HEK293 (cell line): ENCODE measurements around the gene HPSE2.

Experiments used
- AEBP2 ChIP-seq: fragments of 450-650 bp; formaldehyde crosslinking; IDR thresholded peaks from 2 replicates; pipeline ENCODE4 v1.5.1; 2016; ENCODE audit warnings: missing biosample characterization, missing genetic modification characterization, borderline replicate concordance
- ATF2 ChIP-seq: fragments of 450-650 bp; formaldehyde crosslinking; IDR thresholded peaks from 2 replicates; pipeline ENCODE4 v1.5.1; 2016; ENCODE audit warnings: missing biosample characterization, missing genetic modification characterization, low read depth
- KLF16 ChIP-seq: fragments of 450-650 bp; formaldehyde crosslinking; IDR thresholded peaks from 2 replicates; pipeline ENCODE4 v1.5.1; 2017; ENCODE audit warnings: missing biosample characterization, missing genetic modification characterization
- KLF9 ChIP-seq: fragments of 450-650 bp; formaldehyde crosslinking; IDR thresholded peaks from 2 replicates; pipeline ENCODE4 v1.5.1; 2016; ENCODE audit warnings: missing biosample characterization, missing genetic modification characterization, low read depth
- PBX3 ChIP-seq: sonication (generic); formaldehyde crosslinking; IDR thresholded peaks from 2 replicates; pipeline ENCODE4 v1.8.1; 2022; ENCODE audit warnings: mild to moderate bottlenecking, moderate library complexity, missing genetic modification reagents
- ZBTB48 ChIP-seq: fragments of 450-650 bp; formaldehyde crosslinking; IDR thresholded peaks from 2 replicates; pipeline ENCODE4 v1.5.1; 2016; ENCODE audit warnings: missing biosample characterization, missing genetic modification characterization
- ZNF10 ChIP-seq: fragments of 450-650 bp; formaldehyde crosslinking; IDR thresholded peaks from 2 replicates; pipeline ENCODE4 v1.5.1; 2017; ENCODE audit warnings: missing biosample characterization, missing genetic modification characterization
- ZNF239 ChIP-seq: fragments of 450-650 bp; formaldehyde crosslinking; IDR thresholded peaks from 2 replicates; pipeline ENCODE4 v1.5.1; 2016; ENCODE audit warnings: missing biosample characterization, missing genetic modification characterization
- ZNF664 ChIP-seq: fragments of 450-650 bp; formaldehyde crosslinking; IDR thresholded peaks from 2 replicates; pipeline ENCODE4 v1.5.1; 2016; ENCODE audit warnings: missing biosample characterization, missing genetic modification characterization
- TF ChIP-seq, protein P1 (sequence below): fragments of 450-650 bp; formaldehyde crosslinking; IDR thresholded peaks from 2 replicates; pipeline ENCODE4 v1.5.1; 2016; ENCODE audit warnings: missing biosample characterization, missing genetic modification characterization
- TF ChIP-seq, protein P2 (sequence below): fragments of 450-650 bp; formaldehyde crosslinking; IDR thresholded peaks from 2 replicates; pipeline ENCODE4 v1.5.1; 2016; ENCODE audit warnings: missing biosample characterization, missing genetic modification characterization
- TF ChIP-seq, protein P3 (sequence below): fragments of 450-650 bp; formaldehyde crosslinking; IDR thresholded peaks from 2 replicates; pipeline ENCODE4 v1.5.1; 2017; ENCODE audit warnings: missing biosample characterization, missing genetic modification characterization

DNA sequence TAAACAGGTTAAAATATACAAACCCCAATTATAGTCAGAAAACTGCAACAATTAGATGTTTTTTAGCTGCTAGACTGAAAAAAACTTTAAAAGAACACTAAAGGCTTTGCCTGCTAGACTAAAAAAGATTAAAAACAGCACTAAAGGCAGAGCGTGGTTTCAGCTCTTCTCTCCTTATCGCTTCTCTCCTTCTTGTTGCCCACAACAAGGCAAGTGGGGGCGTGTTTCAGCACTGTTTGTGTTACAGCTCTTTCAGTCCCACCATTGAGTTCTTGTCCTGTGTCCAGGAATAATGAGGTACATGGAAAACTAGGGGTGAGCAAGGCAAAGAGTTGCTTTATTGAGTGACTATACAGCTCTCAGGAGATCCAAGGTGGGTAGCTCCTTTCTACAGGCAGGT lies 112.3 kb downstream of the HPSE2 start:
- no peak for TF ChIP-seq ATF2
- TF ChIP-seq, protein P1, sequence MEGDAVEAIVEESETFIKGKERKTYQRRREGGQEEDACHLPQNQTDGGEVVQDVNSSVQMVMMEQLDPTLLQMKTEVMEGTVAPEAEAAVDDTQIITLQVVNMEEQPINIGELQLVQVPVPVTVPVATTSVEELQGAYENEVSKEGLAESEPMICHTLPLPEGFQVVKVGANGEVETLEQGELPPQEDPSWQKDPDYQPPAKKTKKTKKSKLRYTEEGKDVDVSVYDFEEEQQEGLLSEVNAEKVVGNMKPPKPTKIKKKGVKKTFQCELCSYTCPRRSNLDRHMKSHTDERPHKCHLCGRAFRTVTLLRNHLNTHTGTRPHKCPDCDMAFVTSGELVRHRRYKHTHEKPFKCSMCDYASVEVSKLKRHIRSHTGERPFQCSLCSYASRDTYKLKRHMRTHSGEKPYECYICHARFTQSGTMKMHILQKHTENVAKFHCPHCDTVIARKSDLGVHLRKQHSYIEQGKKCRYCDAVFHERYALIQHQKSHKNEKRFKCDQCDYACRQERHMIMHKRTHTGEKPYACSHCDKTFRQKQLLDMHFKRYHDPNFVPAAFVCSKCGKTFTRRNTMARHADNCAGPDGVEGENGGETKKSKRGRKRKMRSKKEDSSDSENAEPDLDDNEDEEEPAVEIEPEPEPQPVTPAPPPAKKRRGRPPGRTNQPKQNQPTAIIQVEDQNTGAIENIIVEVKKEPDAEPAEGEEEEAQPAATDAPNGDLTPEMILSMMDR (tag by site-specific recombination) = no peak
- TF ChIP-seq ZNF10 = no peak
- TF ChIP-seq, protein P2, sequence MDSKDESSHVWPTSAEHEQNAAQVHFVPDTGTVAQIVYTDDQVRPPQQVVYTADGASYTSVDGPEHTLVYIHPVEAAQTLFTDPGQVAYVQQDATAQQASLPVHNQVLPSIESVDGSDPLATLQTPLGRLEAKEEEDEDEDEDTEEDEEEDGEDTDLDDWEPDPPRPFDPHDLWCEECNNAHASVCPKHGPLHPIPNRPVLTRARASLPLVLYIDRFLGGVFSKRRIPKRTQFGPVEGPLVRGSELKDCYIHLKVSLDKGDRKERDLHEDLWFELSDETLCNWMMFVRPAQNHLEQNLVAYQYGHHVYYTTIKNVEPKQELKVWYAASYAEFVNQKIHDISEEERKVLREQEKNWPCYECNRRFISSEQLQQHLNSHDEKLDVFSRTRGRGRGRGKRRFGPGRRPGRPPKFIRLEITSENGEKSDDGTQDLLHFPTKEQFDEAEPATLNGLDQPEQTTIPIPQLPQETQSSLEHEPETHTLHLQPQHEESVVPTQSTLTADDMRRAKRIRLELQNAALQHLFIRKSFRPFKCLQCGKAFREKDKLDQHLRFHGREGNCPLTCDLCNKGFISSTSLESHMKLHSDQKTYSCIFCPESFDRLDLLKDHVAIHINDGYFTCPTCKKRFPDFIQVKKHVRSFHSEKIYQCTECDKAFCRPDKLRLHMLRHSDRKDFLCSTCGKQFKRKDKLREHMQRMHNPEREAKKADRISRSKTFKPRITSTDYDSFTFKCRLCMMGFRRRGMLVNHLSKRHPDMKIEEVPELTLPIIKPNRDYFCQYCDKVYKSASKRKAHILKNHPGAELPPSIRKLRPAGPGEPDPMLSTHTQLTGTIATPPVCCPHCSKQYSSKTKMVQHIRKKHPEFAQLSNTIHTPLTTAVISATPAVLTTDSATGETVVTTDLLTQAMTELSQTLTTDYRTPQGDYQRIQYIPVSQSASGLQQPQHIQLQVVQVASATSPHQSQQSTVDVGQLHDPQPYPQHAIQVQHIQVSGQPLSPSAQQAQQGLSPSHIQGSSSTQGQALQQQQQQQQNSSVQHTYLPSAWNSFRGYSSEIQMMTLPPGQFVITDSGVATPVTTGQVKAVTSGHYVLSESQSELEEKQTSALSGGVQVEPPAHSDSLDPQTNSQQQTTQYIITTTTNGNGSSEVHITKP (tag by site-specific recombination) = no peak
- no peak for TF ChIP-seq KLF9 (tag by site-specific recombination)
- TF ChIP-seq ZBTB48 = no peak
- TF ChIP-seq, protein P3, sequence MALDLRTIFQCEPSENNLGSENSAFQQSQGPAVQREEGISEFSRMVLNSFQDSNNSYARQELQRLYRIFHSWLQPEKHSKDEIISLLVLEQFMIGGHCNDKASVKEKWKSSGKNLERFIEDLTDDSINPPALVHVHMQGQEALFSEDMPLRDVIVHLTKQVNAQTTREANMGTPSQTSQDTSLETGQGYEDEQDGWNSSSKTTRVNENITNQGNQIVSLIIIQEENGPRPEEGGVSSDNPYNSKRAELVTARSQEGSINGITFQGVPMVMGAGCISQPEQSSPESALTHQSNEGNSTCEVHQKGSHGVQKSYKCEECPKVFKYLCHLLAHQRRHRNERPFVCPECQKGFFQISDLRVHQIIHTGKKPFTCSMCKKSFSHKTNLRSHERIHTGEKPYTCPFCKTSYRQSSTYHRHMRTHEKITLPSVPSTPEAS (tag by site-specific recombination) = no peak
- TF ChIP-seq AEBP2 (tag by site-specific recombination) = no peak
- TF ChIP-seq ZNF664 (tag by site-specific recombination) = no peak
- no peak for TF ChIP-seq KLF16 (tag by site-specific recombination)
- no peak for TF ChIP-seq ZNF239
- no peak for TF ChIP-seq PBX3 (CRISPR knock-in tag)
